HAP-1 (cell line): ENCODE measurements around the gene NAT9.

Experiments
- DNase-seq, 2 experiments: peaks; one replicate each; pipeline ENCODE4 v3.0.0-alpha.2; 2016 to 2020; ENCODE audit warnings: low spot score in 2 of 2
- H3K27me3 ChIP-seq: fragments of 250-450 bp; sonication (Bioruptor Pico); 2 replicates; pipeline ENCODE4 v1.5.1; 2020; ENCODE audit warnings: low read depth, mild to moderate bottlenecking, moderate library complexity
- H3K36me3 ChIP-seq: fragments of 250-450 bp; sonication (Bioruptor Pico); replicated peaks from 2 replicates; pipeline ENCODE4 v1.5.1; 2020; ENCODE audit warnings: mild to moderate bottlenecking
- H3K4me1 ChIP-seq: fragments of 250-450 bp; sonication (Bioruptor Pico); 2 replicates; pipeline ENCODE4 v1.5.1; 2020; ENCODE audit warnings: mild to moderate bottlenecking
- H3K4me3 ChIP-seq: fragments of 250-450 bp; sonication (Bioruptor Pico); 2 replicates; pipeline ENCODE4 v1.5.1; 2020; ENCODE audit warnings: mild to moderate bottlenecking, moderate library complexity
- H3K9me3 ChIP-seq: fragments of 250-450 bp; sonication (Bioruptor Pico); 2 replicates; pipeline ENCODE4 v1.5.1; 2020; ENCODE audit warnings: mild to moderate bottlenecking, moderate library complexity
- in situ Hi-C: fragments of 300-500 bp; cut with MboI; formaldehyde crosslinking; loops from 3 replicates; pipeline ENCODE4 v1.14.3; 2020; ENCODE audit warnings: low sequenced_read_pairs, inconsistent platforms, mixed read lengths

Gene NAT9

DNA sequence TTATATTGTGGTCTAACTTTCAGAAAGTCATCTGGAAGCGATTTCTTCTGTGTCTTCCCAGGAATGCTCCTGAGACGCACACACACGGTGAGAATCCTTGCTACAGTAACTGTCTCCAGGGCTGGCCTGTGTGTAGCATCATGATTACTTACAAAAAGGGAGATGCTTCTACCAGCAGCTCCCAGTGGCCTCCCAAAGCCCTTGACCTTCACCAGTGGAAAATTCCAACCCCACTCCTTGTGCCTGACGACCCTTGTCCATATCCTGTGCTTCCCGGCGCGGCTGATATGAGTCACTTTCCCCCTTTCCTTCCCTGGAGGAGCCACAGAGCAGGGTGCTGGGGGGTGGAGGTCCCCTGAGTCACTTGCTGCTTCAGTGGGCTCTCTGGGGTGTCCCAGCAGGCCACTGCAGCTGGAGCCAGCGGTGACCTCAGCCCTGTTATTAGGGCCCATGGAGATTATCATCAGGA is 22.1 kb upstream of the NAT9 start:
- Histone ChIP-seq H3K9me3 (no peaks in the 10 kb centered on the region), H3K4me1 (no peaks in the 10 kb centered on the region), H3K27me3 (no peaks in the 10 kb centered on the region), H3K4me3 (no peak overlapping the region), H3K36me3 (peaks cover 10% of the 10 kb centered on the region)
- in situ Hi-C loops, result loop anchor here (25.0 kb wide), 1 partner anchor 614 kb away; the partner anchor contains the start of gene GRB2
- DNase-seq, result no peak

DNA sequence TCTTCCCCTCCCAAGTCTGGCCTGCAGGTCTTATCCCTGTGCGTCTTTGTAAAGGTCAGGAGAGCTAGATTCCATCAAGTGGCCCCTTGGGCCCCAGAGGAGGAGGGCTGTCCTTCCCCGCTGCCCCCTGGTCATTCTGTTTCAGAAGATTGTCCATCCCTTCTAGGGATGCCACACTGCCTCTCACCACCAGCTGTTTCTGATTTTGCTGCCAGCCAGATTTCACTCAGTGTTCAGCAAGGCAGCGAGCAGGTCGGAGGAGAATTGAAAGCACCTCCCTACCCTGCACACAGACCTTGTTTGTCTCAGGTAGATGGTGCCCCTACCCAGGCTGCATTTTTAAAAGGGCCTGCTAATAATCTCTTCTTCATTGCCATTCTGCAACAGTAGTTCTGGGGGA is 21.7 kb upstream of the NAT9 start:
- no peak for DNase-seq
- Histone ChIP-seq H3K27me3 (no peaks in the 10 kb centered on the region), H3K4me1 (no peaks in the 10 kb centered on the region), H3K9me3 (no peaks in the 10 kb centered on the region), H3K36me3 (peaks cover 10% of the 10 kb centered on the region), H3K4me3 (no peak overlapping the region)
- in situ Hi-C loops, result loop anchor here (25.0 kb wide), 1 partner anchor 614 kb away; the partner anchor contains the start of gene GRB2

DNA sequence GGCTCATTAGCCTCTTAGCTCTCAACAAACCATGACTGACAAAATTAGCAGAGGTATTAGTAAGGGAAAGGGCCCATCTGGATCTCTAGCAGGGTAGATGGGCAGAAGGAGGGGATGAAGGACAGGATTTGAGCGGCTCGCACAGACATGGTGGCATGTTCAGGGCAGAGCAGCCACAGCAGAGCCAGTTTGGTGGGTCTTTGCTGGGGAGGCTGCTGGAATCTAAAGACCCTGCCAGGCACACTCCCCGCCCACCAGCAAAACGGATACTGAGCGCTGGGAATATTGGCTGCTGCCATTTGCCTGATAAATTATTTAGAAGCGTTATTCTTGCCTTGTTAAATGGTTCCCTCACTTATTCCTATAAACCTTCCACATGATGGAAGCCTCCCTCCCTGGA is 20.7 kb upstream of the NAT9 start:
- Histone ChIP-seq H3K36me3 (peaks cover 10% of the 10 kb centered on the region), H3K4me1 (no peaks in the 10 kb centered on the region), H3K9me3 (no peaks in the 10 kb centered on the region), H3K4me3 (no peak overlapping the region), H3K27me3 (no peaks in the 10 kb centered on the region)
- in situ Hi-C loops, result loop anchor here (25.0 kb wide), 1 partner anchor 615 kb away; the partner anchor contains the start of gene GRB2
- DNase-seq, result no peak

GRCh38 chr17:74796211-74796610 is 20.1 kb upstream of the NAT9 start:
- in situ Hi-C loops, result loop anchor here (25.0 kb wide), 1 partner anchor 616 kb away; the partner anchor contains the start of gene GRB2
- Histone ChIP-seq H3K4me3 (no peak overlapping the region), H3K36me3 (peaks cover 10% of the 10 kb centered on the region), H3K9me3 (no peaks in the 10 kb centered on the region), H3K4me1 (no peaks in the 10 kb centered on the region), H3K27me3 (no peaks in the 10 kb centered on the region)
- DNase-seq, result no peak

GRCh38 chr17:74795327-74796020 is 19.3 kb upstream of the NAT9 start:
- in situ Hi-C loops, result loop anchor here (25.0 kb wide), 1 partner anchor 617 kb away; the partner anchor contains the start of gene GRB2
- no peaks in the 10 kb centered on the region for H3K4me1 ChIP-seq
- no peaks in the 10 kb centered on the region for H3K27me3 ChIP-seq
- no peak overlapping the region for H3K4me3 ChIP-seq
- H3K36me3 ChIP-seq, result peaks cover 10% of the 10 kb centered on the region
- H3K9me3 ChIP-seq, result no peaks in the 10 kb centered on the region
- no peak for DNase-seq

- in situ Hi-C loops, result loop anchor here (5.0 to 25.0 kb wide), 2 partner anchors 165 to 620 kb away; partner anchors contain the start of gene GRB2
- H3K9me3 ChIP-seq, result no peaks in the 10 kb centered on the region
- no peak overlapping the region for H3K4me3 ChIP-seq
- no peaks in the 10 kb centered on the region for H3K4me1 ChIP-seq
- H3K36me3 ChIP-seq, result peaks cover 8% of the 10 kb centered on the region
- DNase-seq, result no peak
- no peaks in the 10 kb centered on the region for H3K27me3 ChIP-seq
These were observed 16.5 kb upstream of the NAT9 start for GRCh38 chr17:74792586-74793105.

GRCh38 chr17:74790161-74791058 is 14.3 kb upstream of the NAT9 start:
- in situ Hi-C loops, result loop anchor here (5.0 to 25.0 kb wide), 2 partner anchors 167 to 622 kb away; partner anchors contain the start of gene GRB2
- H3K4me3 ChIP-seq, result no peak overlapping the region
- H3K4me1 ChIP-seq, result no peaks in the 10 kb centered on the region
- peaks cover 6% of the 10 kb centered on the region for H3K36me3 ChIP-seq
- H3K27me3 ChIP-seq, result no peaks in the 10 kb centered on the region
- DNase-seq, result no peak
- no peaks in the 10 kb centered on the region for H3K9me3 ChIP-seq

DNA sequence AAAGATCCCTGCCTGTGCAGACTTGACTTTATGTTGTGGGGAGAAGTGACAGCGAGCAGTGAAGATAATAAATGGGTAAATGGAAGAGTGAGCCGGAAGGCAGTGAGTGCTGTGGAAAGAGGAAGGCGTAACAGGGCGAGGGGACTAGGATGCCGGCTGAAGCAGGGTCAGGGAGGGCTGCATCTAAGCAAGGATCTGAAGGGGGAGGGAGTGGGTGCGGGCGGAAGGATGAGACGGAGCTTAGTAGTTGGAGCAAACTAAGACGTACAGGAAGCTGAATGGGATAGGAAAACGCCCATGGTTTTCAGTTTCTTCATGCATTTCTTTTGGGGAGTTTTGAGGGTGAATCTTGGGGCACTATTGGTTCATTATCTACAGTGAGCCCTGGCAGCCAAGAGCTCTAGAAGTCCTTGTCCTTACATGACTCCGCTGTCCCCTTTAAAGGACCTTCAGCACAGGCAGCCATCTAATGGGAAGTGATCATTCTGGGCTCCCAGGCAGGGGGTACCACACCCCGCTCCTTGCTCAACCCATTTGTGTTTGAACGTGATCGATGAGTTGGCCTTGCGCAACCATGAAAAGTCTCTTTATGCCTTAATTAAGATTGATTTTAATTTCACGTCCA is 10.4 kb upstream of the NAT9 start:
- Histone ChIP-seq H3K27me3 (no peaks in the 10 kb centered on the region), H3K4me1 (no peaks in the 10 kb centered on the region), H3K36me3 (peaks cover 3% of the 10 kb centered on the region; the same call in 1 of the 2 replicates), H3K4me3 (no peak overlapping the region), H3K9me3 (no peaks in the 10 kb centered on the region)
- no peak for DNase-seq
- in situ Hi-C loops, result loop anchor here (25.0 kb wide), 1 partner anchor 626 kb away; the partner anchor contains the start of gene GRB2

DNA sequence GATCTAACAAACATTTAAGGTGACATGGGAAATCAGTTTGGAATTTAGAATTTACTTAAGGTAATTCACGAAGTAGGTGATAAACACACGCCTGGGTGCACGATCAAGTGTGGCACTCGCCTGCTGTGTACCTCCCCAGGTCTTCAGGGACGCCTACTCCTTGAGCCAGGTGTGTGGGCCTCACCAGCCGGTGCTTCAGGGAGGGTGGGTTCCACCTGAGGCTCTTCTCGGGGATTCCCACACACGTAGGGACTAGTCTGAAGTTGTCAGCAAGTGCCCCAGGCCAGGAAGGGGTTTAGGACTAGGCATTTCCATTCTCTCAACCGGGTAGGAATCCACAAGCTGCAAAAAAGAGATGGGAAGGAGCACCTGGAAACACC is 9.8 kb upstream of the NAT9 start:
- Histone ChIP-seq H3K36me3 (peaks cover 3% of the 10 kb centered on the region; the same call in 1 of the 2 replicates), H3K4me1 (no peaks in the 10 kb centered on the region), H3K4me3 (no peak overlapping the region), H3K27me3 (no peaks in the 10 kb centered on the region), H3K9me3 (no peaks in the 10 kb centered on the region)
- in situ Hi-C loops, result loop anchor here (25.0 kb wide), 1 partner anchor 626 kb away; the partner anchor contains the start of gene GRB2
- no peak for DNase-seq

GRCh38 chr17:74785096-74785980 is 9.2 kb upstream of the NAT9 start:
- H3K27me3 ChIP-seq, result no peaks in the 10 kb centered on the region
- H3K36me3 ChIP-seq, result peaks cover 7% of the 10 kb centered on the region
- no peak for DNase-seq
- no peaks in the 10 kb centered on the region for H3K4me1 ChIP-seq
- no peaks in the 10 kb centered on the region for H3K9me3 ChIP-seq
- H3K4me3 ChIP-seq, result no peak overlapping the region
- in situ Hi-C loops, result loop anchor here (25.0 kb wide), 1 partner anchor 627 kb away; the partner anchor contains the start of gene GRB2

- H3K36me3 ChIP-seq, result peaks cover 9% of the 10 kb centered on the region
- H3K4me3 ChIP-seq, result no peak overlapping the region
- H3K4me1 ChIP-seq, result no peaks in the 10 kb centered on the region; the same call in 1 of the 2 replicates
- no peak for DNase-seq
- H3K9me3 ChIP-seq, result no peaks in the 10 kb centered on the region
- no peaks in the 10 kb centered on the region for H3K27me3 ChIP-seq
- in situ Hi-C loops, result loop anchor here (5.0 to 25.0 kb wide), 2 partner anchors 52 to 628 kb away; partner anchors contain the start of gene GRB2
These were observed 8.1 kb upstream of the NAT9 start for GRCh38 chr17:74784125-74784810.

DNA sequence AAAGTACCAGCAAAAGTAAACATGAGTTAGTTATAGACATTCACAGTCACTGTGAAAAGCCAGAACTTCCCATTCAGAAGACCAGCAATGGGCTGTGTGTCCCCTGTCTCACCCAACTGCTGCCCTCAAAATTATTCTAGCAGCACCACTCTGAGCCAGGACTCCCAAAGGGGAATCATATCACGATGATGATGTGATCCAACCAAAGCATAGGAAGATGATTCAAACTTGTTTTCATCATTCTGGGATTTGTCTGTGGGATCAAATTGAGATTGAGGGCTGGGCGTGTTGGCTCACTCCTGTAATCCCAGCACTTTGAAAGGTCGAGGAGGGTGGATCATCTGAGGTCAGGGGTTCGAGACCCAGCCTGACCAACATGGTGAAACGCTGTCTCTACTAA is 6.4 kb upstream of the NAT9 start:
- Histone ChIP-seq H3K9me3 (no peaks in the 10 kb centered on the region), H3K4me3 (no peak overlapping the region), H3K4me1 (no peaks in the 10 kb centered on the region; the same call in 1 of the 2 replicates), H3K27me3 (no peaks in the 10 kb centered on the region), H3K36me3 (peaks cover 9% of the 10 kb centered on the region)
- in situ Hi-C loops, result loop anchor here (5.0 to 25.0 kb wide), 2 partner anchors 50 to 630 kb away; partner anchors contain the start of gene GRB2
- no peak for DNase-seq
